Colonic mucosa (tissue), 4 donors: ENCODE data around the gene LRRC40. TPM values are rescaled to one million over a fixed set of nuclear protein-coding genes. Genes with fewer than 3 reads are reported as not detected.

ENCODE experiments used
- DNase-seq: peaks from one replicate; pipeline ENCODE4 v3.0.0-alpha.2; 2020
- H3K27ac ChIP-seq: fragments of 200-600 bp; one replicate; pipeline ENCODE4 v1.8.0; 2021
- H3K27me3 ChIP-seq: fragments of 200-600 bp; one replicate; pipeline ENCODE4 v1.8.0; 2021
- H3K36me3 ChIP-seq: fragments of 200-600 bp; one replicate; pipeline ENCODE4 v1.8.0; 2021
- H3K4me1 ChIP-seq: fragments of 200-600 bp; one replicate; pipeline ENCODE4 v1.8.0; 2021; ENCODE audit warnings: mild to moderate bottlenecking
- H3K4me3 ChIP-seq: fragments of 200-600 bp; one replicate; pipeline ENCODE4 v1.8.0; 2021
- H3K9ac ChIP-seq, 2 donors: one replicate each; pipeline ENCODE4 v1.7.0; 2013; ENCODE audit warnings: control low read depth in 2 of 2, low read depth in 2 of 2, low read length in 2 of 2
- H3K9me3 ChIP-seq: fragments of 200-600 bp; one replicate; pipeline ENCODE4 v1.8.0; 2021
- intact Hi-C: fragments of 100-400 bp; cut with DNase I; formaldehyde crosslinking; loops from one replicate; pipeline ENCODE4 v1.14.1; 2022
- total RNA-seq, 2 donors: library from RNA; stranded (reverse); fragmentation: NEBNext Ultra II Directional in 1 of 2; extraction: Animal tissue kit (Norgen Biotek cat#: 25700) in 1 of 2; gene quantifications; one replicate each; pipeline ENCODE4 v1.2.1, GENCODE V29; 2021
- TF ChIP-seq, protein P1 (sequence below): fragments of 200-600 bp; IDR thresholded peaks from one replicate; pipeline ENCODE4 v1.8.0; 2022; ENCODE audit warnings: antibody characterized with exemption, mild to moderate bottlenecking
- donor health status: healthy.
- donor health status: DM: no; HTN: no; CAD: no.
- donor health status: DM: no; HTN: no; CAD: no.

The LRRC40 gene
- total RNA-seq, 2 donors from 2014 or later, result 10.2 to 10.7 TPM

DNA sequence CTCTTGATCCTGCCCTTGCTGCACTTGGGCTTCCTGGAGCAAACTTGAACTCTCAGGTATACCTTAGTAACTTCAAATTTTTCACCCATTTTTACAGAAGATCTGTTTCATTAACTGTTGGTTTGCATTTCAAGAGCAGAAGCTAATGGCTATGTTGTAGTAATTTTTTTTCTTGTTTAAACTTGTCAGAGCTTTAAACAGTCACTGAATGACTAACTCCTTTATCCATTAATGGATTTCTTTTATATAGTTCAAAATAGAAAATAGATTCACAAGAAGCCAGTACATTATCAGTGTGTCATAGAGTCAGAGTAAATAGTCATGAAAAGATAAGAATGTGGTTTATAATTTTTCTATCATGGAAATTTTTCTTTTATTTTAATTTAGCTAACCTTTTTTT, 29.4 kb upstream of the LRRC40 start:
- DNase-seq, result no peak
- Histone ChIP-seq H3K36me3 (peaks cover 18% of the 10 kb centered on the region), H3K9ac (no peak overlapping the region), H3K9me3 (no peaks in the 10 kb centered on the region), H3K4me1 (no peaks in the 10 kb centered on the region), H3K4me3 (no peak overlapping the region), H3K27ac (no peak overlapping the region), H3K27me3 (no peaks in the 10 kb centered on the region)
- intact Hi-C loops, result loop anchor here (10.0 kb wide), 1 partner anchor 840 kb away; no protein-coding TSS in a partner anchor
- TF ChIP-seq, protein P1, sequence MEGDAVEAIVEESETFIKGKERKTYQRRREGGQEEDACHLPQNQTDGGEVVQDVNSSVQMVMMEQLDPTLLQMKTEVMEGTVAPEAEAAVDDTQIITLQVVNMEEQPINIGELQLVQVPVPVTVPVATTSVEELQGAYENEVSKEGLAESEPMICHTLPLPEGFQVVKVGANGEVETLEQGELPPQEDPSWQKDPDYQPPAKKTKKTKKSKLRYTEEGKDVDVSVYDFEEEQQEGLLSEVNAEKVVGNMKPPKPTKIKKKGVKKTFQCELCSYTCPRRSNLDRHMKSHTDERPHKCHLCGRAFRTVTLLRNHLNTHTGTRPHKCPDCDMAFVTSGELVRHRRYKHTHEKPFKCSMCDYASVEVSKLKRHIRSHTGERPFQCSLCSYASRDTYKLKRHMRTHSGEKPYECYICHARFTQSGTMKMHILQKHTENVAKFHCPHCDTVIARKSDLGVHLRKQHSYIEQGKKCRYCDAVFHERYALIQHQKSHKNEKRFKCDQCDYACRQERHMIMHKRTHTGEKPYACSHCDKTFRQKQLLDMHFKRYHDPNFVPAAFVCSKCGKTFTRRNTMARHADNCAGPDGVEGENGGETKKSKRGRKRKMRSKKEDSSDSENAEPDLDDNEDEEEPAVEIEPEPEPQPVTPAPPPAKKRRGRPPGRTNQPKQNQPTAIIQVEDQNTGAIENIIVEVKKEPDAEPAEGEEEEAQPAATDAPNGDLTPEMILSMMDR, result no peak

DNA sequence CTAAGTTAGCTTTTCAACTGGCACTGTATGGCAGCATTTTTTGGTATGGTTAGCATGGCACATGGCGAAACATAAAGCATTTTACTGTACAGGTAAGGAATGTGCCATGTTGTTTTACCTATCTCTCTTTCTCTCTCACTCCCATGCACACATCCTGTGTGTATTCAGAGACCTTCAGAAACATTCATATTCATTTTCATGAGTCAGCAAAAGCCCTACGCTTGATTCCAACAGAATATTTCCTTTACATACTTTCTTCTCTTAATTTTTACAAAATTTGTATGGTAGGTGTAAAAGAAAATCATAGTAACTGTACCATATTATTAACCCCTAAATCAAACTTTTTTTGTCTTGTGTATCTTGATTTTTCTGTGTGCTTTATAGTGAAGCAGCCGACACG, 26.1 kb upstream of the LRRC40 start:
- peaks cover 6% of the 10 kb centered on the region for H3K36me3 ChIP-seq
- intact Hi-C loops, result loop anchor here (10.0 kb wide), 1 partner anchor 843 kb away; no protein-coding TSS in a partner anchor

DNA sequence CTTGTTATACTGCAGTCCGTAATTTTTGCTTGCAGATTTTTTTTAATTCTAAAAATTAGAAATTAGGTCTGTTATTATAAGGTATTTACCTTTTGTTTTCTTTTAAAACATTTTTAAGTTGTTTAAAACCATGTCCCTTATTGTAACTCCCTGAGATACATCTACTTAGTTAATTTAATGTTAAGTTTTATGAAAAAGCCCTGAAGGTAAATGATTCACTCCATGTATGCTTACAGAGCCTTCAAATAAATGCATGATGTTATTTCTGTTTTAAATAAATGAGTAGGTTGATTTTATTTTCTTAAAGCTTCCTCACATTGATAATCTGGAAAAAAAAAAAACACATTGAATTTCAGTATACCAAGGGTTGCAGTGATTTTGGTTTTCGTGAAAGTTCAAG, 23.3 kb upstream of the LRRC40 start:
- Histone ChIP-seq H3K4me1 (no peaks in the 10 kb centered on the region), H3K36me3 (peaks cover 6% of the 10 kb centered on the region)
- intact Hi-C loops, result no loop called here

More for the DNA sequence above, 26.1 kb upstream of the LRRC40 start:
- Histone ChIP-seq H3K4me1 (no peaks in the 10 kb centered on the region), H3K27me3 (no peaks in the 10 kb centered on the region), H3K27ac (no peak overlapping the region), H3K9ac (no peak overlapping the region), H3K4me3 (no peak overlapping the region), H3K9me3 (no peaks in the 10 kb centered on the region)
- TF ChIP-seq, protein P1, result no peak
- no peak for DNase-seq

DNA sequence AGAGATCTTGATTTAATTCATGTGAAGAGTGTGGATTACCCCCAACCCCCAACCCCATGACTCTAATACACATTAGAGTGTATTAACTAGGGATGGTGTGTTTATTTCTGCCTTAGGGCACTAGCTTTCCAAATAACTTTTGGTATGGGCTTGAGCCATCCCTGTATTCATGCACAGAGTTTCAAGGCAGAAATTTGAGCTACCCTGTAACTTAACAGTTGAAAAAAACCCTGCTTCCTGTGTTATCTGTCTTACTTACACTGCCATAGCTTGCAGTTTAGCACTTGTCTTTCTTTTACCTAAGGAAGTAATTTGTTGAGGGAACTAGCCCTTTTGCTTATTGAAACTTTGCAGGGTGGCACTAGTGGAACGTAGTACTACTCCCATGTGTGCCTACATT, 22.1 kb upstream of the LRRC40 start:
- Histone ChIP-seq H3K27ac (no peak overlapping the region), H3K36me3 (peaks cover 6% of the 10 kb centered on the region), H3K4me3 (no peak overlapping the region), H3K9ac (no peak overlapping the region), H3K4me1 (peaks cover 6% of the 10 kb centered on the region), H3K9me3 (no peaks in the 10 kb centered on the region), H3K27me3 (no peaks in the 10 kb centered on the region)
- TF ChIP-seq, protein P1, result no peak
- DNase-seq, result no peak
- intact Hi-C loops, result no loop called here

More for the DNA sequence above, 23.3 kb upstream of the LRRC40 start:
- H3K27me3 ChIP-seq, result no peaks in the 10 kb centered on the region
- no peak for DNase-seq
- H3K27ac ChIP-seq, result no peak overlapping the region
- H3K4me3 ChIP-seq, result no peak overlapping the region
- TF ChIP-seq, protein P1, result no peak
- H3K9me3 ChIP-seq, result no peaks in the 10 kb centered on the region
- no peak overlapping the region for H3K9ac ChIP-seq

DNA sequence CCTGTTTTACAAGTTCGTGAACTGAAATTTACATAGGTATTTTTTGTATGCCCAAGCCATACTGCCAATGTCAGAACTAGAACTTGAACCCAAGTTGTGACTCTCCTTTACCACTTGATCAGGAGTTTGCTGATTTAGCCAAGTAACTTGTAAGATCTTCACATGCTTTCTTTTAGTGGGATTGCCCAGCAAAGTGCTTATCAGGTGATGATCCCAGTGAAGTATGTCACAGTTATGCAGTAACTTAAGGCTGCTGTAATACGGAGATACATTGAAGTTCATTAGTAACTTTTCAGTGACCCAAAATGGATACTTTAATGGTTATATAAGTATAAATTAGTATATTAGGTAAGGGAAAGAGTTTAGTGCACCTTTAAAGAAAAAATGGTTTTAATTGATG, 19.6 kb upstream of the LRRC40 start:
- no peaks in the 10 kb centered on the region for H3K9me3 ChIP-seq
- DNase-seq, result no peak
- H3K27me3 ChIP-seq, result no peaks in the 10 kb centered on the region
- intact Hi-C loops, result no loop called here
- no peak overlapping the region for H3K27ac ChIP-seq
- peaks cover 15% of the 10 kb centered on the region for H3K4me1 ChIP-seq
- H3K36me3 ChIP-seq, result peaks cover 6% of the 10 kb centered on the region
- H3K9ac ChIP-seq, result no peak overlapping the region
- TF ChIP-seq, protein P1, result no peak
- no peak overlapping the region for H3K4me3 ChIP-seq
